ENCODE measurements around the gene DEPDC5. TPM values are rescaled to one million over a fixed set of nuclear protein-coding genes. Genes with fewer than 3 reads are reported as not detected.

The DEPDC5 gene
- total and polyA plus RNA-seq, 9 of the 15 experiments (the other 6 are each of a cell fraction or from before 2014, with no cell fraction given), result 2.3 to 12.3 (median 10.7) TPM

GRCh38 chr22:31829505-31829904 lies 75.7 kb downstream of the DEPDC5 start:
- FAIRE-seq, result peak; percentile 76
- POLR2A ChIA-PET, result no interaction called here
- DNase-seq (ENCODE audit: extremely low read depth in 1 of 4, low spot score in 3 of 4), result peak; percentile 34 to 59 (median 43)
- Histone ChIP-seq H3K9me1 (ENCODE audit: control insufficient read depth, insufficient read depth, low read length) (no peaks in the 10 kb centered on the region), H3K36me3 (ENCODE audit: control insufficient read depth, insufficient read depth, low read length) (peaks cover 23% of the 10 kb centered on the region), H3K4me1 (replicated peaks in 1 of 2; ENCODE audit: control insufficient read depth in 2 of 2, insufficient read depth in 2 of 2, low read length in 2 of 2) (peaks cover 5 to 9% of the 10 kb centered on the region in 2 experiments; a peak in 2 of 5 replicates), H4K20me1 (replicated peaks; ENCODE audit: control insufficient read depth, insufficient read depth, low read length) (no peaks in the 10 kb centered on the region), H2AFZ (ENCODE audit: low read depth, low read length) (no peak overlapping the region), H3K27me3 (ENCODE audit: control insufficient read depth in 2 of 2, insufficient read depth in 2 of 2, low read length in 2 of 2) (no peaks in the 10 kb centered on the region), H3K9ac (ENCODE audit: insufficient read depth in 1 of 2, low read depth in 2 of 2, low read length in 2 of 2) (no peak overlapping the region), H3K4me3 (no peak overlapping the region), H3K79me2 (ENCODE audit: control insufficient read depth, insufficient read depth, low read length) (no peaks in the 10 kb centered on the region), H3K4me2 (ENCODE audit: insufficient read depth, low read length) (no peak overlapping the region), H3K27ac (ENCODE audit: extremely low read depth, low read depth, low read length) (no peak overlapping the region), H3K9me3 (replicated peaks; ENCODE audit: control insufficient read depth, insufficient read depth, low read depth, low read length) (no peaks in the 10 kb centered on the region)
- in situ Hi-C loops (cut with MboI) (no loop called here), intact Hi-C loops (cut with micrococcal nuclease) (no loop called here)
- CTCF ChIA-PET (ENCODE audit: low intra/inter-chr PET ratio), result no interaction called here
- WGBS (ENCODE audit: insufficient coverage, low coverage, missing lambda C conversion rate), result 0% methylated on average over 1 of the region's 1 CpG
- no TSS peak for BruUV-seq (replicated peaks)
- no peak for ATAC-seq
- TF ChIP-seq GABPA (tag; conservative IDR thresholded peaks at IDR 0.05; ENCODE audit: low read depth) (no peak), HLTF (IDR thresholded peaks at IDR 0.05) (no peak), RCOR1 (IDR thresholded peaks at IDR 0.05; ENCODE audit: borderline replicate concordance in 1 of 2, low read depth in 2 of 2, low read length in 2 of 2) (peak; percentile 40 to 97; a peak in 2 of 4 replicates), ILF3 (IDR thresholded peaks at IDR 0.05; ENCODE audit: borderline replicate concordance) (no peak), TAF9B (IDR thresholded peaks at IDR 0.05; ENCODE audit: partially characterized antibody) (no peak), KAT2B (IDR thresholded peaks at IDR 0.05; ENCODE audit: low read depth, low read length) (no peak), HDAC1 (IDR thresholded peaks at IDR 0.05) (peak in 1 of 2 experiments; percentile 94; a peak in 2 of 4 replicates), JUN (IDR thresholded peaks at IDR 0.05; ENCODE audit: borderline replicate concordance, low read depth, low read length) (peak; percentile 80; the same call in 1 of the 2 replicates), JUN (CRISPR knock-in tag; IDR thresholded peaks at IDR 0.05; ENCODE audit: borderline replicate concordance) (no peak), FOS (IDR thresholded peaks at IDR 0.05; ENCODE audit: extremely low read depth, insufficient read length) (peak; percentile 50), ZBTB12 (CRISPR knock-in tag; IDR thresholded peaks at IDR 0.05) (no peak), ZNF436 (CRISPR knock-in tag; IDR thresholded peaks at IDR 0.05) (no peak), MTA1 (IDR thresholded peaks at IDR 0.05; ENCODE audit: borderline replicate concordance) (no peak), IFI16 (CRISPR knock-in tag; IDR thresholded peaks at IDR 0.05) (no peak), SAFB (IDR thresholded peaks at IDR 0.05; ENCODE audit: borderline replicate concordance, low read depth, low read length) (no peak)
- TF ChIP-seq, protein P1, sequence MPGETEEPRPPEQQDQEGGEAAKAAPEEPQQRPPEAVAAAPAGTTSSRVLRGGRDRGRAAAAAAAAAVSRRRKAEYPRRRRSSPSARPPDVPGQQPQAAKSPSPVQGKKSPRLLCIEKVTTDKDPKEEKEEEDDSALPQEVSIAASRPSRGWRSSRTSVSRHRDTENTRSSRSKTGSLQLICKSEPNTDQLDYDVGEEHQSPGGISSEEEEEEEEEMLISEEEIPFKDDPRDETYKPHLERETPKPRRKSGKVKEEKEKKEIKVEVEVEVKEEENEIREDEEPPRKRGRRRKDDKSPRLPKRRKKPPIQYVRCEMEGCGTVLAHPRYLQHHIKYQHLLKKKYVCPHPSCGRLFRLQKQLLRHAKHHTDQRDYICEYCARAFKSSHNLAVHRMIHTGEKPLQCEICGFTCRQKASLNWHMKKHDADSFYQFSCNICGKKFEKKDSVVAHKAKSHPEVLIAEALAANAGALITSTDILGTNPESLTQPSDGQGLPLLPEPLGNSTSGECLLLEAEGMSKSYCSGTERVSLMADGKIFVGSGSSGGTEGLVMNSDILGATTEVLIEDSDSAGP (CRISPR knock-in tag; IDR thresholded peaks at IDR 0.05), result no peak
- TF ChIP-seq, protein P2, sequence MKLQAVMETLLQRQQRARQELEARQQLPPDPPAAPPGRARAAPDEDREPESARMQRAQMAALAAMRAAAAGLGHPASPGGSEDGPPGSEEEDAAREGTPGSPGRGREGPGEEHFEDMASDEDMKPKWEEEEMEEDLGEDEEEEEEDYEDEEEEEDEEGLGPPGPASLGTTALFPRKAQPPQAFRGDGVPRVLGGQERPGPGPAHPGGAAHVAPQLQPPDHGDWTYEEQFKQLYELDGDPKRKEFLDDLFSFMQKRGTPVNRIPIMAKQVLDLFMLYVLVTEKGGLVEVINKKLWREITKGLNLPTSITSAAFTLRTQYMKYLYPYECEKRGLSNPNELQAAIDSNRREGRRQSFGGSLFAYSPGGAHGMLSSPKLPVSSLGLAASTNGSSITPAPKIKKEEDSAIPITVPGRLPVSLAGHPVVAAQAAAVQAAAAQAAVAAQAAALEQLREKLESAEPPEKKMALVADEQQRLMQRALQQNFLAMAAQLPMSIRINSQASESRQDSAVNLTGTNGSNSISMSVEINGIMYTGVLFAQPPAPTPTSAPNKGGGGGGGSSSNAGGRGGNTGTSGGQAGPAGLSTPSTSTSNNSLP (IDR thresholded peaks at IDR 0.05; ENCODE audit: borderline replicate concordance, low read depth, low read length), result peak; percentile 25; the same call in 1 of the 2 replicates

Data from K562 (cell line).